ENCODE data around the gene PFKFB3.

Gene PFKFB3

DNA sequence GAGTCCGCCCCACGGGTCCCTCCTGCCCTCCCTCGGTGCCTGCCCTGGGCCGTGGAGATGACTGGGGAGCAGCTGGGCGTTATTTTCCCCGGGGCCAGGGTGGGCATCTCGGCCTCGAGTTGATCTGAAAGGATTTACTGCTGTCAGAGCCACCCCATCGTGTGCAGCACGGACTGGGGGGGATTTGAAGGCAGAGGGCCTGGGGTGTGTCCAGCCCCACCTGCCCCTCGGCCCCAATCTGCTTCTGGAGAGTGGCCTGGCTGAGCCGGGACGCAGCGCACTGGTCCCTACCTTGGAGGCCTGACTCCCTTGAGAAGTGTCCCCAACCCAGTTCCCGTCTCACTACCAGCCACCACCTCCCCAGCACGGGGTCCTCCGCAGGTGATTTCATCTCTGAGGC lies 24.2 kb upstream of the PFKFB3 start:
- H3K27me3 ChIP-seq (ENCODE audit: insufficient read depth, low read length), result no peaks in the 10 kb centered on the region
- no peaks in the 10 kb centered on the region for H4K20me1 ChIP-seq (ENCODE audit: insufficient read depth, low read length)

DNA sequence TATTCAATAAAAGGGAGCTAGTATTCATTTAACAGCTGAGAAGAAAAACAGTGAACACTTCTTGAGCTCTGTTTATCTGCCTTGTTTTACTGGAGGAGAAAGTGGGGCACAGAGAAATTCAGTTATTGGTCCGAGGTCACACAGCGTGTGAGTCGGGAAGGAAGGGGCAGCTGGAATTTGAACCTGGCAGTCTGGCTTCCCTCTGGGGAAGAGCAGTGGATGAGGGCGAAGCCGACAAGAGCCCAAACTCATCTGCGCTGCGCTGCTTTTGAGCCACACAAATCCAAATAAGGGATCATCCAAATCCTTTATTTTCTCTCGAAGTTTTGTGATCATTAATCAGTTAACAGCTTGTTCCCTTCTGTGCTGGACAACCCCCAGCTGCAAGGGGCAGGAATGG lies 23.7 kb upstream of the PFKFB3 start:
- Histone ChIP-seq H3K27ac (ENCODE audit: low read depth, low read length, poor library complexity, severe bottlenecking) (no peak overlapping the region), H3K27me3 (ENCODE audit: insufficient read depth, low read length) (no peaks in the 10 kb centered on the region), H3K9me2 (ENCODE audit: low read depth, low read length) (no peaks in the 10 kb centered on the region), H3K4me3 (ENCODE audit: low read depth, low read length, poor library complexity, severe bottlenecking) (no peak overlapping the region), H3K9me3 (ENCODE audit: low read length) (no peaks in the 10 kb centered on the region), H4K20me1 (ENCODE audit: insufficient read depth, low read length) (no peaks in the 10 kb centered on the region), H3K9ac (ENCODE audit: low read length) (no peak overlapping the region), H2AFZ (ENCODE audit: low read length) (no peak overlapping the region), H3K79me2 (ENCODE audit: insufficient read depth, low read length) (no peaks in the 10 kb centered on the region), H3K4me2 (ENCODE audit: low read length) (no peak overlapping the region), H3K36me3 (ENCODE audit: insufficient read depth, low read length) (peaks cover 4% of the 10 kb centered on the region; the same call in 1 of the 2 replicates), H3F3A (ENCODE audit: insufficient read depth, low read length) (no peaks in the 10 kb centered on the region), H3K4me1 (ENCODE audit: insufficient read depth, low read length, severe bottlenecking) (no peaks in the 10 kb centered on the region)
- no peak for TF ChIP-seq CTCF (IDR thresholded peaks at IDR 0.05; ENCODE audit: low read length)
- no peak for TF ChIP-seq EZH2 (IDR thresholded peaks at IDR 0.05; ENCODE audit: borderline replicate concordance, low read length)

More for the DNA sequence above, 24.2 kb upstream of the PFKFB3 start:
- no peaks in the 10 kb centered on the region for H3K9me3 ChIP-seq (ENCODE audit: low read length)
- no peaks in the 10 kb centered on the region for H3K9me2 ChIP-seq (ENCODE audit: low read depth, low read length)
- H3K4me2 ChIP-seq (ENCODE audit: low read length), result no peak overlapping the region
- TF ChIP-seq CTCF (IDR thresholded peaks at IDR 0.05; ENCODE audit: low read length) (no peak), EZH2 (IDR thresholded peaks at IDR 0.05; ENCODE audit: borderline replicate concordance, low read length) (no peak)
- H3K27ac ChIP-seq (ENCODE audit: low read depth, low read length, poor library complexity, severe bottlenecking), result no peak overlapping the region
- H3K36me3 ChIP-seq (ENCODE audit: insufficient read depth, low read length), result peaks cover 4% of the 10 kb centered on the region; the same call in 1 of the 2 replicates
- H3K4me3 ChIP-seq (ENCODE audit: low read depth, low read length, poor library complexity, severe bottlenecking), result no peak overlapping the region
- H3K4me1 ChIP-seq (ENCODE audit: insufficient read depth, low read length, severe bottlenecking), result peaks cover 1% of the 10 kb centered on the region
- H3F3A ChIP-seq (ENCODE audit: insufficient read depth, low read length), result no peaks in the 10 kb centered on the region
- H3K9ac ChIP-seq (ENCODE audit: low read length), result no peak overlapping the region
- no peaks in the 10 kb centered on the region for H3K79me2 ChIP-seq (ENCODE audit: insufficient read depth, low read length)
- H2AFZ ChIP-seq (ENCODE audit: low read length), result no peak overlapping the region

DNA sequence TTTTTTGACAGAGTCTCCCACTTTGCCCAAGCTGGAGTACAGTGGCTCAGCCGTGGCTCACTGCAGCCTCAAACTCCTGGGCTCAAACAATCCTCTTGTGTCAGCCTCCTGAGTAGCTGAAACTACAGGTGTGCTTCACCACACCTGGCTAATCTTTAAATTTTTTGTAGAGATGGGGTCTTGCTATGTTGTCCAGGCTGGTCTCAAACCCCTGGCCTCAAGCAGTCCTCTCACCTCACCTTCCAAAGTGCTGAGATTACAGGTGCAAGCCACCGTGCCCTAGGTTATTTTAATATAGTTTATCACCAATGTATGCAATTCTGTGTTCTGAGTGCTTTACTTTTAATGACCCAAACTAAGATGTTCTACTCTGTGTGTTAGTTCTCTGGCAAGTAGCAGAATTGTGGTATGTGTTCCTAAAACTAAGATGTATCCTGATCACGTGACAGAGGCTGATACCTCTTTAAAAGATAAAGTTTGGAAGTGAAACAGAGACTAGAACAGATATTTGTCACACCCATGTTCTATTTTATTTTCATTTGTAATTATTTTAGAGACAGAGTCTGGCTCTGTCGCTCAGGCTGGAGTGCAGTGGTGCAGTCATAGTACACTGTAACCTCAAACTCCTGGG lies 22.1 kb upstream of the PFKFB3 start:
- Histone ChIP-seq H4K20me1 (ENCODE audit: insufficient read depth, low read length) (no peaks in the 10 kb centered on the region), H3K79me2 (ENCODE audit: insufficient read depth, low read length) (no peaks in the 10 kb centered on the region), H3K4me2 (ENCODE audit: low read length) (no peak overlapping the region), H3K9ac (ENCODE audit: low read length) (no peak overlapping the region), H3K4me3 (ENCODE audit: low read depth, low read length, poor library complexity, severe bottlenecking) (no peak overlapping the region), H3K9me3 (ENCODE audit: low read length) (no peaks in the 10 kb centered on the region), H3K4me1 (ENCODE audit: insufficient read depth, low read length, severe bottlenecking) (no peaks in the 10 kb centered on the region), H3K27me3 (ENCODE audit: insufficient read depth, low read length) (no peaks in the 10 kb centered on the region), H2AFZ (ENCODE audit: low read length) (no peak overlapping the region), H3K36me3 (ENCODE audit: insufficient read depth, low read length) (peaks cover 4% of the 10 kb centered on the region; the same call in 1 of the 2 replicates), H3K27ac (ENCODE audit: low read depth, low read length, poor library complexity, severe bottlenecking) (no peak overlapping the region), H3F3A (ENCODE audit: insufficient read depth, low read length) (no peaks in the 10 kb centered on the region), H3K9me2 (ENCODE audit: low read depth, low read length) (no peaks in the 10 kb centered on the region)
- no peak for TF ChIP-seq CTCF (IDR thresholded peaks at IDR 0.05; ENCODE audit: low read length)
- no peak for TF ChIP-seq EZH2 (IDR thresholded peaks at IDR 0.05; ENCODE audit: borderline replicate concordance, low read length)
